CD4-positive, alpha-beta T cell treated with Interleukin-2 at 100 ng/mL for 4 hours (primary cell): Measurements from ENCODE around the gene LIPG.

Source experiments
- DNase-seq: peaks from one replicate; pipeline ENCODE4 v3.0.0-alpha.2; 2020; ENCODE audit warnings: low spot score

Gene LIPG

GRCh38 chr18:49638891-49639557, 77.2 kb downstream of the LIPG start:
- no peak for DNase-seq

GRCh38 chr18:49639643-49640391, 78.0 kb downstream of the LIPG start:
- no peak for DNase-seq

GRCh38 chr18:49640741-49641140, 78.9 kb downstream of the LIPG start:
- no peak for DNase-seq

GRCh38 chr18:49645196-49645595, 83.3 kb downstream of the LIPG start:
- DNase-seq, result no peak

GRCh38 chr18:49645841-49646351, 84.0 kb downstream of the LIPG start:
- DNase-seq, result no peak

GRCh38 chr18:49646873-49647272, 85.0 kb downstream of the LIPG start:
- DNase-seq, result no peak

- DNase-seq, result no peak
Measured at GRCh38 chr18:49647496-49648168, 85.8 kb downstream of the LIPG start.

GRCh38 chr18:49648326-49648725, 86.5 kb downstream of the LIPG start:
- DNase-seq, result no peak
